ENCODE measurements around the gene PEX10.

DNA sequence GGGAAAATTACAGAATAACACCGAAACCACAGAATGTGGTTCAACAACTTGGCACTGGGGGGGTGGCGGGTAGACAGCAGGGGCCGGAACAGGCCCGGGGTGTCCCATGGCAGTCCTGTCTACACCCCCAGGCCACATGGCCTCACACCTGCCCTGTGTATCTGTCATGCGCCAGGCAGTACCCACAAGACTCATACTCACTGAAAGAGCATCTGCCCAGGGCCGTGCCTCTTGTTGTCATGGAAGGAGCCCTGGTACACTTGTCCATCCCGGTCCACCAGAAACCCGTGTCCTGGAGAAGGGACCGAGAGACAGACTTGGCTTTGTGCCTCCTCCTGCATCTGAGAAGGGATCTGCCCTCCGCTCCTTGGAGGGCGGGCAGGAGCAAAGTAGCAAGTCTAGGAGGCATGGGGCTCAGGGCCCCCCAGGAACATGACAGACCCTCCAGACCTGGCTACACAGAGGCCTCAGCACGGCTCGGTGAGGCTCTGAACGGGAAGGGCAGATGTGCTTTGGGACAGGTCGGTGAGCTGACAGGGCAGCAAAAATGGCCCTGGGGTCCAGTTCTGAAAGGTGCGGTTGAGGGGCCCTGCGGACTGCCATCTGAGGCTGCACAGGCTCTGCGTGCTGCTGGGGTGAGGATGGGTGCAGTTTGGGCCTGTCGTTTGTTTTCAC lies 26.6 kb downstream of the PEX10 start:
- TF ChIP-seq, protein P1, sequence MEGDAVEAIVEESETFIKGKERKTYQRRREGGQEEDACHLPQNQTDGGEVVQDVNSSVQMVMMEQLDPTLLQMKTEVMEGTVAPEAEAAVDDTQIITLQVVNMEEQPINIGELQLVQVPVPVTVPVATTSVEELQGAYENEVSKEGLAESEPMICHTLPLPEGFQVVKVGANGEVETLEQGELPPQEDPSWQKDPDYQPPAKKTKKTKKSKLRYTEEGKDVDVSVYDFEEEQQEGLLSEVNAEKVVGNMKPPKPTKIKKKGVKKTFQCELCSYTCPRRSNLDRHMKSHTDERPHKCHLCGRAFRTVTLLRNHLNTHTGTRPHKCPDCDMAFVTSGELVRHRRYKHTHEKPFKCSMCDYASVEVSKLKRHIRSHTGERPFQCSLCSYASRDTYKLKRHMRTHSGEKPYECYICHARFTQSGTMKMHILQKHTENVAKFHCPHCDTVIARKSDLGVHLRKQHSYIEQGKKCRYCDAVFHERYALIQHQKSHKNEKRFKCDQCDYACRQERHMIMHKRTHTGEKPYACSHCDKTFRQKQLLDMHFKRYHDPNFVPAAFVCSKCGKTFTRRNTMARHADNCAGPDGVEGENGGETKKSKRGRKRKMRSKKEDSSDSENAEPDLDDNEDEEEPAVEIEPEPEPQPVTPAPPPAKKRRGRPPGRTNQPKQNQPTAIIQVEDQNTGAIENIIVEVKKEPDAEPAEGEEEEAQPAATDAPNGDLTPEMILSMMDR (IDR thresholded peaks at IDR 0.05; ENCODE audit: poor library complexity), result no peak
- no peak for TF ChIP-seq EZH2 (IDR thresholded peaks at IDR 0.05; ENCODE audit: borderline replicate concordance)

Data from hepatocyte (in vitro differentiated cells).